Suppressor macrophage (primary cell): ENCODE results near the gene OR5M11.
"Not testable (repeated sequence)": the region's sequence is repeated elsewhere in the genome, so short reads cannot be mapped to it uniquely, and the experiment has no call there.

ENCODE experiments used
- DNase-seq, 4 experiments: peaks; one replicate each; pipeline ENCODE4 v3.0.0-alpha.2; 2020 to 2022
- total RNA-seq, 17 experiments: gene quantifications; one replicate each; lab custom pipeline; 2026; ENCODE audit warnings: mixed read lengths in 6 of 17, inconsistent platforms in 3 of 17; lab: John Stamatoyannopoulos, UW

The OR5M11 gene
- total RNA-seq = 0 to 0.44 (median 0) reads per million in 17 experiments

DNA sequence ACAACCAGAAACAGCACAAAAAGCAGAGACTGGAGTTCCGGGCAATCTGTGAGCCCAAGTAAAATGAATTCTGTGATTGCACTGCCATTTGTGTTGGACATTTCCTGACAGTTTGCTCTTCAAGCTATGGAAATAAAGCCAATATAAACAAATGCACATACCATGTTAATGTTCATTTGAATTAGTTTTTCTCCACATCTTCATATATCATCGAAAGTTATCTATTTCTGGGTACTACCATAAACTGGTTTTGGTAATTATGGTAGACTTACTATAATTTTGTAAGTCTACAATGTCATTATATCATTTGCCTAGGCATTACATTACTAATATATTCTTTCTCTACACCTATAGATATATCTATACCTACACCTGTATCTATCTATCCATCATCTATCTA, at the start of gene OR5M11:
Gene OR5M11 (minus strand): TSS at position 101 of the 400 bp plus-strand sequence. CDS start 0 bp downstream, at position 101.
- no peak for DNase-seq

- DNase-seq = not testable (repeated sequence)
Observed at GRCh38 chr11:56592088-56592717, 49.1 kb upstream of the OR5M11 start.

- DNase-seq = no peak
Observed at GRCh38 chr11:56577621-56578020, 34.6 kb upstream of the OR5M11 start, which contains the start of gene OR5M10. OR5M10 (minus strand) TSS chr11:56577721; CDS start chr11:56577721, 0 bp downstream.

- DNase-seq = no peak
Observed at GRCh38 chr11:56558574-56558973, 15.5 kb upstream of the OR5M11 start.

GRCh38 chr11:56554691-56555090, 11.6 kb upstream of the OR5M11 start:
- DNase-seq = not testable (repeated sequence)

- DNase-seq = no peak
Observed at GRCh38 chr11:56545531-56545930, 2.5 kb upstream of the OR5M11 start.

DNA sequence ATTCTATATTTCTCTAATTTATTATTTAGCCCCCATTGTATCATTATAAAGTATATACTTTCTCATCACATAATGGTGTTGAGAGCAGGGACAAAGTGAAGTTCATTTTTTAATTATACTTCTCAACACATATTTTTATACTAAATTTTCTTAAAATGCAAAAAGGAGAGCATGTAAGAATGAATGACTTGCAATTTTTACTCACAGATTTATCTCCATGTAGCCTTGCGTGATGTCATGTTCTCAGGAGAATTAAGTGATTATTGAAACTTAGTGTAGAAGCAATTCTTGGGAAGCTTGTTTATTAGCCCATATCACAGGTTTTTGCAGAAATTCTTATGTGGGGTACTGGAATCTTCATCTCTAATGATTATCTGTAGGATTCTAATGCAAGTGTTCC, 682 bp upstream of the OR5M11 start:
- DNase-seq = no peak

DNA sequence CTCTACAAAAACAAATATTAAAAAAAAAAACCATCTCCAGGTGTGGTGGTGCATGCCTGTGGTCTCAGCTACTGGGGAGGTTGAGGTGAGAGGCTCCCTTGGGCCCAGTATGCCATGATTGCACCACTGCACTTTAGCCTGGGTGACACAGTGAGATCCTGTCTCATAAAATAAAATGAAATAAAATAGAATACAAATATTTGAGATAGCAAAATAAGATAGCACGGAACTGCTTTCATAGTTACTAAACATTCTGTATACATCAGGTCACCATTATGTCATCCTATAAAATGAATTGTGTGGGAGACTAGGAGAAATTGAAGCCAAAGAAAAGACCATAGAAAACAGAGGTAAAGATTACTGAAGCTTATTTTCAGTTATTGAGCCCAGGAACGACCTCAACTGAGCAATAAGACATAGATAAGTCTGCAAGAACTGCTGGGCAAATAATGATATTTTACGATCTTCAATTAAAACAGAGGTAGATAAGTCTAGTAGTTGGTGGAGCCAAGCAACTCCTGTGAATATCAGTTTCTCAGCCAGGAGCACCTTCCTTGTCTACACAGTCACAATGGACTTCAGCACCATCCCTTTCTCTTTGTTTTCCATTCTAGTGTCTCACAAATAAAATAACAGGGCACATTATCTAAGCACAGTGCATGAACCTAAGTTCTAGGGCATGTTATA, 9.9 kb downstream of the OR5M11 start:
- DNase-seq = no peak

DNA sequence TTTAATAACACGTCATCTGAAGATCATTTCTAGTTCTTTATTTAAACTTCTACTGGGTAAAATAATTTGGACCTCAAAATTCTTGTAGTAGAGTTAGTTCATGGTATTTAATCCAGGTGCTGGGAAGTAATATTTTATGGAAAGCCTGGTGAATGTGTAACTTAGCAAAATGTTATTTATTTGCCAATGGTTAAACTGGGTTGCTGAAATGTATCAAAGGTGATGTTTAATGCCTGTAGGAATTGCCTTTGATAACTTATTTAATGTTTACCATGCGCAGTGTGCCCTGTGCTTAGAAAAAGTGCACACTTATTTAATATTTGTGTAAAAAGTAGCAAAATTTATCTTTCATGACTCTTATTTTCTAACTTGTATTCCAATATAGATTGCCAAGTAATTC, 11.2 kb downstream of the OR5M11 start:
- no peak for DNase-seq

GRCh38 chr11:56522008-56522407, 21.0 kb downstream of the OR5M11 start:
- DNase-seq = no peak

GRCh38 chr11:56513280-56513679, 29.8 kb downstream of the OR5M11 start:
- no peak for DNase-seq

GRCh38 chr11:56509439-56509838, 33.6 kb downstream of the OR5M11 start:
- no peak for DNase-seq

- no peak for DNase-seq
Observed at GRCh38 chr11:56497010-56497409, 46.0 kb downstream of the OR5M11 start.

DNA sequence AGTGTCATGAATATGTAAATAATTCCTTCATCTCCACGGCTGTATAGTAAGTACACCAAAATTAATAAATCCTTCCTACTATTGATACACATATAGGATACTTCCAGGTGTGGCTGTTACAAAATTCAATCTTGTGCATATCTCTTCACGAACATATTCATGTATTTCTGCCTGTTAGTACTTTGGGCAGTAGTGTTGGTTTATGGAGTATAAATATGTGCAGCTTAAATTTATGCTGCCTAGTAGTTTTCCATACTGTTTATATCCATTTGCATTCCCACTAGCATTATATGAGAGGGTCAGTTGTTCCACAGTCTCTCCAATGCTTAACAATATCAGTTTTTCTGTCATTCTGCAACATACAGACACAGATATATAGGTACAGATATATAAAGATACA, 47.9 kb downstream of the OR5M11 start:
- no peak for DNase-seq
